Cardiac fibroblast (primary cell): ENCODE measurements around the gene IGSF23.
"Not testable (repeated sequence)": the region's sequence is repeated elsewhere in the genome, so short reads cannot be mapped to it uniquely, and the experiment has no call there.

Experiments
- DNase-seq, 2 donors: peaks; one replicate each; pipeline versions ENCODE4 v3.0.0 to v3.0.0-alpha.2; 2010; ENCODE audit warnings: low read depth in 2 of 2
- H3K4me3 ChIP-seq, 2 donors: replicated peaks in 1 of 2; 1 replicate in 1 of 2; 2 replicates in 1 of 2; pipeline ENCODE4 v1.5.1; 2011; ENCODE audit warnings: low read depth in 2 of 2, low read length in 2 of 2, mild to moderate bottlenecking in 2 of 2, moderate library complexity in 1 of 2
- CTCF ChIP-seq: IDR thresholded peaks from one replicate; pipeline ENCODE4 v1.5.1; 2011; ENCODE audit warnings: low read depth, mild to moderate bottlenecking, low read length, inconsistent platforms

The IGSF23 gene

GRCh38 chr19:44621367-44621766 is 8.0 kb downstream of the IGSF23 start:
- H3K4me3 ChIP-seq: no peak overlapping the region
- no peak for DNase-seq
- TF ChIP-seq CTCF: no peak

- DNase-seq: peak; percentile 65 to 67
- H3K4me3 ChIP-seq: no peak overlapping the region
- no peak for TF ChIP-seq CTCF
Observed at GRCh38 chr19:44623080-44623479, 9.7 kb downstream of the IGSF23 start.

- no peak for DNase-seq
- H3K4me3 ChIP-seq: no peak overlapping the region
- TF ChIP-seq CTCF: no peak
Observed at GRCh38 chr19:44623626-44624025, 10.3 kb downstream of the IGSF23 start.

GRCh38 chr19:44624840-44625354 is 11.5 kb downstream of the IGSF23 start:
- no peak for TF ChIP-seq CTCF
- DNase-seq: no peak
- no peak overlapping the region for H3K4me3 ChIP-seq

GRCh38 chr19:44625637-44626036 is 12.3 kb downstream of the IGSF23 start:
- DNase-seq, H3K4me3 ChIP-seq: not testable (repeated sequence)

- H3K4me3 ChIP-seq: no peak overlapping the region
- peak; percentile 90 to 98 for DNase-seq
- TF ChIP-seq CTCF: no peak
Observed at GRCh38 chr19:44626048-44626624, 12.8 kb downstream of the IGSF23 start.

- no peak for DNase-seq
Observed at GRCh38 chr19:44627631-44628030, 14.3 kb downstream of the IGSF23 start.

More at GRCh38 chr19:44627631-44628030, 14.3 kb downstream of the IGSF23 start:
- no peak for TF ChIP-seq CTCF
- H3K4me3 ChIP-seq: no peak overlapping the region
